H9 (cell line): ENCODE results near the gene CENPV. TPM values are rescaled to one million over a fixed set of nuclear protein-coding genes. Genes with fewer than 3 reads are reported as not detected.

Experiments
- DNase-seq: peaks from one replicate; pipeline ENCODE4 v3.0.0-alpha.2; 2017
- H2AFZ ChIP-seq: one replicate; pipeline ENCODE4 v1.6.1; 2013; ENCODE audit warnings: mild to moderate bottlenecking, low read length, control low read depth, moderate library complexity
- H2AK5ac ChIP-seq: 2 replicates; pipeline ENCODE4 v1.6.1; 2013; ENCODE audit warnings: low read length, control low read depth, mixed read lengths; ENCODE audit not compliant: insufficient read length
- H2BK120ac ChIP-seq: one replicate; pipeline ENCODE4 v1.6.1; 2013; ENCODE audit warnings: low read depth, mild to moderate bottlenecking, low read length, control low read depth, inconsistent platforms; ENCODE audit not compliant: poor library complexity, severe bottlenecking
- H2BK12ac ChIP-seq: 2 replicates; pipeline ENCODE4 v1.6.1; 2013; ENCODE audit warnings: low read length, control low read depth, mixed read lengths, low read depth; ENCODE audit not compliant: insufficient read length
- H2BK15ac ChIP-seq: 2 replicates; pipeline ENCODE4 v1.6.1; 2013; ENCODE audit warnings: low read depth, low read length, control low read depth
- H2BK20ac ChIP-seq: one replicate; pipeline ENCODE4 v1.6.1; 2013; ENCODE audit warnings: low read depth, mild to moderate bottlenecking, low read length, control low read depth, inconsistent platforms; ENCODE audit not compliant: poor library complexity, severe bottlenecking
- H2BK5ac ChIP-seq: 2 replicates; pipeline ENCODE4 v1.6.1; 2013; ENCODE audit warnings: low read length, control low read depth, mixed read lengths; ENCODE audit not compliant: insufficient read length
- H3K14ac ChIP-seq: 2 replicates; pipeline ENCODE4 v1.6.1; 2013; ENCODE audit warnings: low read length, control low read depth; ENCODE audit not compliant: insufficient read depth
- H3K18ac ChIP-seq: 2 replicates; pipeline ENCODE4 v1.6.1; 2013; ENCODE audit warnings: low read depth, mild to moderate bottlenecking, mixed read lengths, low read length, control low read depth; ENCODE audit not compliant: insufficient read length
- H3K23ac ChIP-seq: 2 replicates; pipeline ENCODE4 v1.6.1; 2013; ENCODE audit warnings: low read length, control low read depth, mixed read lengths, low read depth; ENCODE audit not compliant: insufficient read length
- H3K23me2 ChIP-seq: 2 replicates; pipeline ENCODE4 v1.6.1; 2013; ENCODE audit warnings: low read depth, mild to moderate bottlenecking, mixed read lengths, low read length, control low read depth; ENCODE audit not compliant: insufficient read length, poor library complexity, severe bottlenecking
- H3K27ac ChIP-seq: 2 replicates; pipeline ENCODE4 v1.5.1; 2013; ENCODE audit warnings: low read length, control low read depth, mixed read lengths, low read depth; ENCODE audit not compliant: insufficient read length
- H3K27me3 ChIP-seq: 2 replicates; pipeline ENCODE4 v1.6.1; 2013; ENCODE audit warnings: low read length, control low read depth, inconsistent platforms; ENCODE audit not compliant: insufficient read depth
- H3K4ac ChIP-seq: 2 replicates; pipeline ENCODE4 v1.6.1; 2013; ENCODE audit warnings: low read depth, mild to moderate bottlenecking, control low read depth, inconsistent platforms, low read length, moderate library complexity
- H3K4me1 ChIP-seq: 2 replicates; pipeline ENCODE4 v1.6.1; 2013; ENCODE audit warnings: low read length, control low read depth, inconsistent platforms; ENCODE audit not compliant: insufficient read depth
- H3K4me2 ChIP-seq: 2 replicates; pipeline ENCODE4 v1.6.1; 2013; ENCODE audit warnings: low read length, control low read depth, mixed read lengths; ENCODE audit not compliant: insufficient read length, insufficient read depth
- H3K56ac ChIP-seq: 2 replicates; pipeline ENCODE4 v1.6.1; 2013; ENCODE audit warnings: low read depth, mild to moderate bottlenecking, mixed read lengths, low read length, control low read depth; ENCODE audit not compliant: insufficient read length
- H3K79me1 ChIP-seq: 2 replicates; pipeline ENCODE4 v1.6.1; 2013; ENCODE audit warnings: low read depth, mild to moderate bottlenecking, moderate library complexity, low read length, control low read depth, inconsistent platforms; ENCODE audit not compliant: insufficient read depth, poor library complexity, severe bottlenecking
- H3K79me2 ChIP-seq: 2 replicates; pipeline ENCODE4 v1.6.1; 2013; ENCODE audit warnings: low read length, control low read depth, inconsistent platforms; ENCODE audit not compliant: insufficient read depth
- H3K9ac ChIP-seq: 2 replicates; pipeline ENCODE4 v1.6.1; 2013; ENCODE audit warnings: low read length, control low read depth, mixed read lengths; ENCODE audit not compliant: insufficient read length; ENCODE audit errors: extremely low read depth
- H3K9me3 ChIP-seq: one replicate; pipeline ENCODE4 v1.6.1; 2013; ENCODE audit warnings: low read depth, low read length, inconsistent platforms; ENCODE audit not compliant: control insufficient read depth
- H3T11ph ChIP-seq: one replicate; pipeline ENCODE4 v1.6.1; 2013; ENCODE audit warnings: mild to moderate bottlenecking, low read length, control low read depth, inconsistent platforms
- H4K20me1 ChIP-seq: one replicate; pipeline ENCODE4 v1.6.1; 2013; ENCODE audit not compliant: control insufficient read depth, insufficient read length, insufficient read depth
- H4K5ac ChIP-seq: 2 replicates; pipeline ENCODE4 v1.6.1; 2013; ENCODE audit warnings: low read depth, mild to moderate bottlenecking, mixed read lengths, low read length, control low read depth; ENCODE audit not compliant: insufficient read length
- H4K8ac ChIP-seq: replicated peaks from 2 replicates; pipeline ENCODE4 v1.6.1; 2013; ENCODE audit warnings: low read length, control low read depth, mixed read lengths, low read depth; ENCODE audit not compliant: insufficient read length
- H4K91ac ChIP-seq: 2 replicates; pipeline ENCODE4 v1.6.1; 2013; ENCODE audit warnings: low read depth, mild to moderate bottlenecking, moderate library complexity, mixed read lengths, low read length, control low read depth; ENCODE audit not compliant: insufficient read length
- H3K27ac Mint-ChIP-seq, 3 experiments: 2 replicates in 2 of 3; 3 replicates in 1 of 3; pipeline ENCODE4 v1.8.0; 2020 to 2021; ENCODE audit warnings: mixed read lengths in 3 of 3, mild to moderate bottlenecking in 1 of 3, moderate library complexity in 1 of 3
- H3K27me3 Mint-ChIP-seq: 2 replicates; pipeline ENCODE4 v1.8.0; 2021; ENCODE audit warnings: low read depth, mild to moderate bottlenecking, moderate library complexity, mixed read lengths
- H3K36me3 Mint-ChIP-seq, 3 experiments: 2 replicates in 2 of 3; 3 replicates in 1 of 3; pipeline ENCODE4 v1.8.0; 2020 to 2021; ENCODE audit warnings: low read depth in 3 of 3, mixed read lengths in 3 of 3; ENCODE audit not compliant: insufficient read depth in 1 of 3
- H3K4me1 Mint-ChIP-seq, 2 experiments: 2 replicates each; pipeline ENCODE4 v1.8.0; 2020; ENCODE audit warnings: mixed read lengths in 2 of 2
- H3K4me3 Mint-ChIP-seq, 2 experiments: 2 replicates in 1 of 2; 3 replicates in 1 of 2; pipeline ENCODE4 v1.8.0; 2020 to 2021; ENCODE audit warnings: mild to moderate bottlenecking in 2 of 2, mixed read lengths in 2 of 2, moderate library complexity in 1 of 2
- H3K9me3 Mint-ChIP-seq, 2 experiments: 2 replicates in 1 of 2; 3 replicates in 1 of 2; pipeline ENCODE4 v1.8.0; 2020; ENCODE audit warnings: mild to moderate bottlenecking in 2 of 2, mixed read lengths in 2 of 2, moderate library complexity in 1 of 2
- CTCF ChIP-seq: fragments of 200-600 bp; sonication (generic); conservative IDR thresholded peaks from 3 replicates; pipeline ENCODE4 v1.8.0; 2021; ENCODE audit warnings: antibody characterized with exemption, mild to moderate bottlenecking
- WGBS: extraction: QIAGEN DNeasy Blood & Tissue Kit; methylation state at CpG from one replicate; pipeline ENCODE4 v1.1.7; 2013; ENCODE audit warnings: missing lambda C conversion rate, low lambda C conversion rate, mixed read lengths; ENCODE audit not compliant: insufficient read length; ENCODE audit errors: extremely low coverage; 5-methylcytosine and 5-hydroxymethylcytosine counted together
- total RNA-seq: library from RNA; stranded (reverse); gene quantifications from 2 replicates; pipeline ENCODE4 v1.2.1, GENCODE V29; 2021

Gene CENPV
- total RNA-seq, 1 experiment from 2014 or later: 200 TPM

GRCh38 chr17:16377941-16378341, 24.7 kb upstream of the CENPV start:
- Histone ChIP-seq H4K8ac (no peak overlapping the region), H3T11ph (no peak overlapping the region), H4K91ac (no peak overlapping the region), H4K20me1 (no peaks in the 10 kb centered on the region), H3K56ac (no peak overlapping the region), H2AK5ac (no peak overlapping the region), H2BK120ac (no peak overlapping the region), H2AFZ (no peak overlapping the region), H2BK12ac (no peak overlapping the region), H2BK15ac (no peak overlapping the region), H3K9me3 (no peaks in the 10 kb centered on the region), H3K23me2 (peaks cover 7% of the 10 kb centered on the region), H3K27me3 (no peaks in the 10 kb centered on the region), H3K4me1 (0 out of 2 replicates have a peak, but pooled peaks cover 3% of the 10 kb centered on the region), H3K79me2 (peaks cover 7% of the 10 kb centered on the region; the same call in 1 of the 2 replicates), H3K27ac (no peak overlapping the region), H2BK5ac (no peak overlapping the region), H3K4ac (no peak overlapping the region), H2BK20ac (no peak overlapping the region), H3K18ac (no peak overlapping the region), H3K14ac (no peak overlapping the region), H3K9ac (no peak overlapping the region), H3K4me2 (no peak overlapping the region), H3K23ac (no peak overlapping the region), H3K79me1 (peaks cover 3% of the 10 kb centered on the region), H4K5ac (no peak overlapping the region)
- Mint-ChIP-seq H3K27ac (no peak overlapping the region), H3K36me3 (peaks cover 17 to 20% (median 18%) of the 10 kb centered on the region in 3 experiments; a peak in 6 of 7 replicates), H3K4me3 (no peak overlapping the region), H3K4me1 (peaks cover 11 to 24% of the 10 kb centered on the region in 2 experiments), H3K9me3 (peaks cover 2 to 3% of the 10 kb centered on the region in 2 experiments; a peak in 2 of 5 replicates), H3K27me3 (no peaks in the 10 kb centered on the region)
- no CpG with 5 or more reads among the region's 2 CpGs for WGBS
- no peak for TF ChIP-seq CTCF
- DNase-seq: no peak
